NCI-H82 (cell line): ENCODE data around the gene ATP11A.
"Not testable (repeated sequence)": the region's sequence is repeated elsewhere in the genome, so short reads cannot be mapped to it uniquely, and the experiment has no call there.

ENCODE experiments used
- DNase-seq: peaks from one replicate; lab custom pipeline; 2025; lab: John Stamatoyannopoulos, UW

ATP11A gene

GRCh38 chr13:112795277-112795676, 105.4 kb downstream of the ATP11A start:
- DNase-seq, result no peak

GRCh38 chr13:112796190-112796915, 106.5 kb downstream of the ATP11A start:
- DNase-seq, result no peak

- DNase-seq, result no peak
Measured at GRCh38 chr13:112799394-112799793, 109.6 kb downstream of the ATP11A start.

- DNase-seq, result no peak
Measured at GRCh38 chr13:112800057-112800456, 110.2 kb downstream of the ATP11A start.

GRCh38 chr13:112800807-112801206, 111.0 kb downstream of the ATP11A start:
- DNase-seq, result not testable (repeated sequence)

- no peak for DNase-seq
Measured at GRCh38 chr13:112802802-112803195, 113.0 kb downstream of the ATP11A start.

- no peak for DNase-seq
Measured at GRCh38 chr13:112803422-112803821, 113.6 kb downstream of the ATP11A start.

- no peak for DNase-seq
Measured at GRCh38 chr13:112804374-112804773, 114.5 kb downstream of the ATP11A start.

GRCh38 chr13:112806739-112807652, 117.2 kb downstream of the ATP11A start:
- DNase-seq, result no peak

GRCh38 chr13:112807653-112808376, 118.0 kb downstream of the ATP11A start:
- no peak for DNase-seq

GRCh38 chr13:112808377-112809140, 118.7 kb downstream of the ATP11A start:
- no peak for DNase-seq

- DNase-seq, result no peak
Measured at GRCh38 chr13:112809332-112810315, 119.8 kb downstream of the ATP11A start.

- DNase-seq, result no peak
Measured at GRCh38 chr13:112810608-112811007, 120.8 kb downstream of the ATP11A start.

GRCh38 chr13:112812306-112813055, 122.6 kb downstream of the ATP11A start:
- DNase-seq, result no peak

- DNase-seq, result no peak
Measured at GRCh38 chr13:112813552-112813951, 123.7 kb downstream of the ATP11A start.

- no peak for DNase-seq
Measured at GRCh38 chr13:112814905-112815585, 125.2 kb downstream of the ATP11A start.

GRCh38 chr13:112815871-112816270, 126.0 kb downstream of the ATP11A start:
- no peak for DNase-seq

GRCh38 chr13:112818040-112818697, 128.3 kb downstream of the ATP11A start:
- no peak for DNase-seq

- no peak for DNase-seq
Measured at GRCh38 chr13:112818698-112819045, 128.8 kb downstream of the ATP11A start.
